ENCODE data around the gene COG5.

The COG5 gene

DNA sequence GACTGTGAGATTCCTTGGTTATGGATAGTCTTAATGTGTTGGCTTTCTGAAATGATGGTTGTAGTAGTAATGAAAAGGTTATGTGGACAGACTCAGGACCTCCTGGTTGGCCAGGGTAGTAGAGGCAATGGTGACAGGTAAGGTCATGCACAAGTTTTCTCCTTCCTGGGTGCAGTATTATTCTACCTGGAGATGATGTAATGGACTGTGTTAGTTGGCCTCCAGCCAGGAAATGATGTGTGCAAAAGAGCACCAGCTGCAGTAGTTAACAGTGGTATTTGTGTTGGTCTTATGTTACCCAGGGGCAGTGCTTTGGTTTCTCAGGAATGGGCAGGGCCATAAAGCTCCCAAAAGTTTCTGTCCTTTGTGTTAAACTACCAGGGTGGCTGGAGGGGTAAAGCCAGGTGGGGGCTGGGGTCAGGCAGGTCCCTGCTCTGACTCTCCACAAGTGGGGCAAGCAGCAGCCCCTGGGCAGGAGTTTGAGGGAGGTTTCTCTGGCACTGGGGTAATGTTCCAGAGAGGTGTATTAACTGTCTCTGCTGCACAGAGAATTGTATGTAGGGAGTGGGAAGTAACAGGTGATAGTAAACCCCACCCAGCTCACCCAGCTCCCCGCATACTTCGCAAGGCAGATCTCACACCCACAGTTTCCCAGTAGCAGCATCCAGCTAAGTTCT, 57.6 kb downstream of the COG5 start:
- no peaks in the 10 kb centered on the region for H3K27me3 Mint-ChIP-seq
- peaks cover 1 to 6% of the 10 kb centered on the region in 2 donors for H3K9me3 Mint-ChIP-seq
- no peak overlapping the region for H3K27ac Mint-ChIP-seq
- peaks cover 11 to 30% of the 10 kb centered on the region in 2 donors for H3K4me1 Mint-ChIP-seq
- no peak for ATAC-seq (replicated peaks)
- peaks cover 28 to 33% of the 10 kb centered on the region in 2 donors for H3K36me3 Mint-ChIP-seq
- DNase-seq = no peak
- H3K4me3 Mint-ChIP-seq = no peak overlapping the region

GRCh38 chr7:107505362-107505761, 58.4 kb downstream of the COG5 start:
- H3K27me3 Mint-ChIP-seq = no peaks in the 10 kb centered on the region
- peaks cover 11 to 25% of the 10 kb centered on the region in 2 donors for H3K4me1 Mint-ChIP-seq
- no peak overlapping the region for H3K4me3 Mint-ChIP-seq
- no peak for ATAC-seq (replicated peaks)
- peaks cover 23 to 28% of the 10 kb centered on the region in 2 donors for H3K36me3 Mint-ChIP-seq
- H3K27ac Mint-ChIP-seq = no peak overlapping the region
- peaks cover 1 to 6% of the 10 kb centered on the region in 2 donors for H3K9me3 Mint-ChIP-seq
- no peak for DNase-seq

- ATAC-seq (replicated peaks) (no peak), DNase-seq (no peak)
- Mint-ChIP-seq H3K4me1 (peaks cover 9 to 18% of the 10 kb centered on the region in 2 donors), H3K27ac (no peak overlapping the region), H3K27me3 (no peaks in the 10 kb centered on the region), H3K4me3 (no peak overlapping the region), H3K9me3 (peaks cover 0 to 2% of the 10 kb centered on the region in 2 donors), H3K36me3 (peaks cover 18 to 21% of the 10 kb centered on the region in 2 donors)
Observed at GRCh38 chr7:107503687-107504086, 60.0 kb downstream of the COG5 start.

DNA sequence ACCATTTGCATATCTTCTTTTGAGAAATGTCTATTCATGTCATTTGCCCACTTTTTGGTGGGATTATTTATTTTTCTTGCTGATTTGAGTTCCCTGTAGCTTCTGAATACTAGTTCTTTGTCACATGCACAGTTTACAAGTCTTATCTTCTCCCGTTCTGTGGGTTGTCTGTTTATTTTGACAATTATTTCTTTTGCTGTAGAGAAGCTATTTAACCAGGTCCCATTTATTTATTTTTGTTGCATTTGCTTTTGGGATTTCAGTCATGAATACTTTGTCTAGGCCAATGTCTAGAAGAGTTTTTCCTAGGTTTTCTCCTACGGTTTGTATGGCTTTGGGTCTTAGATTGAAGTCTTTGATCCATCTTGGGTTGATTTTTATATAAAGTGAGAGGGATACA, 60.9 kb downstream of the COG5 start:
- Mint-ChIP-seq H3K9me3 (no peaks in the 10 kb centered on the region), H3K4me1 (peaks cover 12 to 22% of the 10 kb centered on the region in 2 donors), H3K36me3 (peaks cover 16 to 18% of the 10 kb centered on the region in 2 donors), H3K27me3 (no peaks in the 10 kb centered on the region), H3K4me3 (no peak overlapping the region), H3K27ac (no peak overlapping the region)
- ATAC-seq (replicated peaks) (no peak), DNase-seq (no peak)

DNA sequence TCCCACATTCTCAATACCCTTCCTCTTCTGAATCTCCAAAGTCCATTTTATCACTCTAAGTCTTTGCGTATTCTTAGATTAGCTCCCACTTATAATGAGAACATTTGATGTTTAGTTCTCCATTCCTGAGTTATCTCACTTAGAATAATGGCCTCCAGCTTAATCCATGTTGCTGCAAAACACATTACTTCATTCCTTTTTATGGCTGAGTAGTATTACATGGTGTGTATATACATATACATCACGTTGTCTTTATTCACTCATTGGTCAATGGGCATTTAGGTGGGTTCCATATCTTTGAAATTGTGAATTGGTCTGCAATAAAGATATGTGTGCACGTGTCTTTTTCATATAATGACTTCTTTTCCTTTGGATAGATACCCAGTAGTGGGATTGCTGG, 61.6 kb downstream of the COG5 start:
- H3K9me3 Mint-ChIP-seq = no peaks in the 10 kb centered on the region
- DNase-seq (no peak), ATAC-seq (replicated peaks) (no peak)
- peaks cover 13 to 24% of the 10 kb centered on the region in 2 donors for H3K4me1 Mint-ChIP-seq
- no peaks in the 10 kb centered on the region for H3K27me3 Mint-ChIP-seq
- no peak overlapping the region for H3K27ac Mint-ChIP-seq
- peaks cover 15 to 17% of the 10 kb centered on the region in 2 donors for H3K36me3 Mint-ChIP-seq
- no peak overlapping the region for H3K4me3 Mint-ChIP-seq

DNA sequence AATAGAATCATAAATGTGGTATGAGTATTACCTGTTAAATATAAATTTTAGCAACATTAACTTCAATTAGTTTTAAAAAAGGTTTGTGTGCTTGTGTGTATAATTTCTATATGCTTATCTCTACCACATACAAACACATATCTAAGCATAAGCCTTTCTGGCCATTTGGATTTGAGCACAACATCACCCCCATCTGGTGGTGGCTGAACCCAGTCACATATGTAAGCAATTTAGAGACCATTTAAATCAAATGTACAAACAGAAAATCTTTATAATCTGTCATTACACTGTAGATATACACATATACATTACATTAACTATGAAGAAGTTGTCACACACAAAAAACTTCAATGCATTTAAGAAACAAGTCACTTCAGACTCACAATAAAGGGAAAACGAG, 62.1 kb downstream of the COG5 start:
- no peak overlapping the region for H3K4me3 Mint-ChIP-seq
- H3K27me3 Mint-ChIP-seq = no peaks in the 10 kb centered on the region
- peaks cover 13 to 23% of the 10 kb centered on the region in 2 donors for H3K4me1 Mint-ChIP-seq
- H3K36me3 Mint-ChIP-seq = peaks cover 17 to 22% of the 10 kb centered on the region in 2 donors
- H3K27ac Mint-ChIP-seq = no peak overlapping the region
- ATAC-seq (replicated peaks) = peak; percentile 42 to 52
- no peaks in the 10 kb centered on the region for H3K9me3 Mint-ChIP-seq
- DNase-seq = no peak

- ATAC-seq (replicated peaks) (no peak), DNase-seq (no peak)
- Mint-ChIP-seq H3K27me3 (no peaks in the 10 kb centered on the region), H3K9me3 (peaks cover 0 to 3% of the 10 kb centered on the region in 2 donors), H3K4me1 (peaks cover 11 to 28% of the 10 kb centered on the region in 2 donors), H3K36me3 (peaks cover 18 to 21% of the 10 kb centered on the region in 2 donors), H3K27ac (no peak overlapping the region), H3K4me3 (no peak overlapping the region)
Observed at GRCh38 chr7:107499731-107500130, 64.0 kb downstream of the COG5 start.

DNA sequence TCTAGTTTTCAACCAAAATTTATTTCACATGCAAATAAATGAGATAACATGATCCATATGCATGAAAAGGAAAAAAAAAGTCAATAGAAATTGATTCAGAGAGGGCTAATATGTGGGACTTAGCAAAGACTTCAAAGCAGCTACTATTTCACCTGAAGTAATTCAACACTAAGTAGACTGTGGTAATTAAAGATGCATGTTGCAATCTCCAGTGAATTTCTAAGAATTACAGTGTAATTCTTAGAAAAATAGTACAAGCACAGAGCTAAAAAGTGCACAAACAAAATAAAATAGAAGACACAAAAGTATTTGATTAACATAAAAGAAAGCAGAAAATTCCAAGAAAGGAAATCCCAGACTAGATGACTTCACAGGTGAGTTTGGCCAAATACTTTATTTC, 68.2 kb downstream of the COG5 start:
- Mint-ChIP-seq H3K27ac (no peak overlapping the region), H3K4me1 (peaks cover 8 to 53% of the 10 kb centered on the region in 2 donors), H3K9me3 (peaks cover 0 to 4% of the 10 kb centered on the region in 2 donors), H3K36me3 (peaks cover 15 to 26% of the 10 kb centered on the region in 2 donors), H3K27me3 (no peaks in the 10 kb centered on the region), H3K4me3 (no peak overlapping the region)
- ATAC-seq (replicated peaks) (no peak), DNase-seq (no peak)

DNA sequence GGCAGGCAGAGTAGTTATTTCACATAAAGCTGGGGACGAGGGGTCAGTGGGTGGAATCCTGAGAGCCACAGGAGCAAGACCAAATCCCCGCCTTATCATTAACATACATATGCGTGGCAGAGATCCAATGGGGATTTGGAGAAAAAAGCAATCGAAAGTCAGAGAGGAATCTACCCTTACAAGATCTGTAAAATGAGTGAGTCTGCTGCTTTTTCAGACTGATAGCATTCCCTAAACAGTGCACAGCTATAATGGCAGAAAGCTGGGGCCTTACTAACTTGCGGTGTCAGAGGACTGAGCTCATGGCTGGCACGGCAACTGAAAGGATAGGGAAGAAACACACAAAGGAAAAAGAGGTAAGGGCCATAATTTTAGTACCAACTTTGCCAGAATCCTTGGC, 68.8 kb downstream of the COG5 start:
- Mint-ChIP-seq H3K4me1 (peaks cover 10 to 60% of the 10 kb centered on the region in 2 donors), H3K27me3 (no peaks in the 10 kb centered on the region), H3K27ac (no peak overlapping the region), H3K9me3 (peaks cover 0 to 4% of the 10 kb centered on the region in 2 donors), H3K36me3 (peaks cover 18 to 31% of the 10 kb centered on the region in 2 donors), H3K4me3 (no peak overlapping the region)
- ATAC-seq (replicated peaks) (no peak), DNase-seq (no peak)

DNA sequence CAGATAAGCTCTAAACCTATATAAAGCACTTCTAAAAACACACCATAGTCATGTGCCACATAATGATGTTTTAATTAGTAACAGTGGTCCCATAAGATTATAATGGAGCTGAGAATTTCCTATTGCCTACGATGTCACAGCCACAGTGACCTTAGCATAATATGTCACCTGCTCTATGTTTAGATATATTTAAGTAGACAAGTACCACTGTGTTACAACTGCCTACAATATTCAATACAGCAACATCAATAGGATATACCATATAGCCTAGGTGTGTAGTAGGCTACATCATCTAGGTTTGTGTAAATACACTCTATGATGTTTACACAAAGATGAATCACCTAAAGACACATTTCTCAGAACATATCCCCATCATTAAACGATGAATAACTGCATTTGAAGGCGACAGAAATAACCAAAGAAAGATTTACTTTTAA, 69.4 kb downstream of the COG5 start:
- H3K27ac Mint-ChIP-seq = no peak overlapping the region
- H3K9me3 Mint-ChIP-seq = peaks cover 0 to 4% of the 10 kb centered on the region in 2 donors
- ATAC-seq (replicated peaks) (no peak), DNase-seq (no peak)
- peaks cover 18 to 31% of the 10 kb centered on the region in 2 donors for H3K36me3 Mint-ChIP-seq
- no peak overlapping the region for H3K4me3 Mint-ChIP-seq
- peaks cover 10 to 61% of the 10 kb centered on the region in 2 donors for H3K4me1 Mint-ChIP-seq
- H3K27me3 Mint-ChIP-seq = no peaks in the 10 kb centered on the region

- DNase-seq (no peak), ATAC-seq (replicated peaks) (no peak)
- Mint-ChIP-seq H3K4me3 (no peak overlapping the region), H3K36me3 (peaks cover 18 to 27% of the 10 kb centered on the region in 2 donors), H3K4me1 (peaks cover 7 to 55% of the 10 kb centered on the region in 2 donors), H3K9me3 (peaks cover 0 to 4% of the 10 kb centered on the region in 2 donors), H3K27me3 (no peaks in the 10 kb centered on the region), H3K27ac (no peak overlapping the region)
Observed at GRCh38 chr7:107492875-107493274, 70.8 kb downstream of the COG5 start.

GRCh38 chr7:107486041-107486440, 77.7 kb downstream of the COG5 start:
- ATAC-seq (replicated peaks) = no peak

DNA sequence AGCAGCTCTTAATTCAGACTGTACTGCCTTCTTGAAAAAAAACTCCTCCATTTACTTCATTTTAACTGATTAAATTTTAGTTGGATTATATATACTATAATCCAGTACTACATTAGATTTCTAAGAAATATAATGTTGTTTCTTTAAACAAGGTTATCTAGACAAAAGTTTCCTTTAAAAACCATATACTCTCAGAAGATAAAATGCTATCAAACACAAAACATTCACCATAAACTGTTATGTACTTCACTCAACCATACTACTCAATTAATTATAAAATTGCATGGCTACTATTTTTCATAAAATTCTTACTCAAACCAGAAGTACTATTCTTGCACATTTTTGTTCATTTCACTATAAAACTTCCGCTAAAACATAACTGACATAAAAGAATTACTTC, 81.1 kb downstream of the COG5 start:
- H3K9me3 Mint-ChIP-seq = no peaks in the 10 kb centered on the region
- ATAC-seq (replicated peaks) (no peak), DNase-seq (no peak)
- H3K36me3 Mint-ChIP-seq = peaks cover 1 to 6% of the 10 kb centered on the region in 2 donors
- H3K27ac Mint-ChIP-seq = no peak overlapping the region
- H3K27me3 Mint-ChIP-seq = no peaks in the 10 kb centered on the region
- peaks cover 8% of the 10 kb centered on the region in 2 donors for H3K4me1 Mint-ChIP-seq
- H3K4me3 Mint-ChIP-seq = no peak overlapping the region

More at GRCh38 chr7:107486041-107486440, 77.7 kb downstream of the COG5 start:
- H3K36me3 Mint-ChIP-seq = peaks cover 4 to 10% of the 10 kb centered on the region in 2 donors
- H3K9me3 Mint-ChIP-seq = no peaks in the 10 kb centered on the region
- H3K4me3 Mint-ChIP-seq = no peak overlapping the region
- no peak overlapping the region for H3K27ac Mint-ChIP-seq
- peaks cover 7 to 20% of the 10 kb centered on the region in 2 donors for H3K4me1 Mint-ChIP-seq
- H3K27me3 Mint-ChIP-seq = no peaks in the 10 kb centered on the region
- DNase-seq = no peak

DNA sequence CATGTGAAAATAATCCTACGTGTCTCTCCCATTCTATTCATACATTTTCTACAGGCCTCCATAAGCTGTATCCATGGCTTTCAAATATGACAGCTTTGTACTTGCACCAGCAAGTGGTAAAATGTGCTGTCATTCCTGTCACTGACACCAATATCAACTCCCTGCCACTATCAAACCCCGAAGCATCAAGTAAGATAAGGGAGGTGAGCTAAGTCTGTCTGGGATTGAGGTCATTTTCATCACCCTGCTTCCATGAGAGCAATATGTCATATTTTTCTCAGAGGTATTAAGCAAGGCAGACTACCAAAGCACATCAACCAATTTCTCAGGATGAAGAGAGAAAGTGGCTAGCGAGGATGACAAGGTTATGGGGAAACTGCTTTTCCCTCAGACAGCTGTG, 82.8 kb downstream of the COG5 start:
- DNase-seq (no peak), ATAC-seq (replicated peaks) (no peak)
- H3K27me3 Mint-ChIP-seq = no peaks in the 10 kb centered on the region
- no peak overlapping the region for H3K27ac Mint-ChIP-seq
- no peaks in the 10 kb centered on the region for H3K9me3 Mint-ChIP-seq
- H3K4me3 Mint-ChIP-seq = no peak overlapping the region
- peaks cover 1 to 4% of the 10 kb centered on the region in 2 donors for H3K36me3 Mint-ChIP-seq
- H3K4me1 Mint-ChIP-seq = peaks cover 5 to 6% of the 10 kb centered on the region in 2 donors

DNA sequence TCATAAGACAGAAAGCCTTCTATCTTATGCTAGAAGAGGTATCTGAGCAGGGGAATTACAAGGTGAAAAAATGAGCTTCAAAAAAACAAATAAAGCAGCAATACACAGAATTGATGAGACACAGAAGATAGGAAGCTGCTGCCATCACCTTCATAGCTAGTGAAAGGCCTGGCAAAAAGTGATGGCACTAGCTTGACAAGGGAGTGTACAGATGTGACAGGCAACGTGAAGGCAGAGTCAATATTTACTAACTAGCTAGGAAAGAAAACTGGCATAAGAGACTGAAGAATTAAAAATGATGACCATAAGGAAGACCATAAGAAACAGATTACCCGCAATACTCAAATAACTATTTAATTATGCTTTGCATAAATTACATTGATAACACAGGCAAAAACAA, 84.4 kb downstream of the COG5 start:
- Mint-ChIP-seq H3K9me3 (no peaks in the 10 kb centered on the region), H3K27ac (no peak overlapping the region), H3K27me3 (no peaks in the 10 kb centered on the region), H3K4me3 (no peak overlapping the region), H3K36me3 (peaks cover 1 to 3% of the 10 kb centered on the region in 2 donors), H3K4me1 (peaks cover 0 to 3% of the 10 kb centered on the region in 2 donors)
- ATAC-seq (replicated peaks) (no peak), DNase-seq (no peak)

Data from stimulated activated naive B cell treated with anti-CD40 and anti-IgM and Interleukin-4, amounts not matched to agents 10 μg/mL and 1 μg/mL and 100 μg/mL, for 72 hours (primary cell).